NCI-H146 (cell line): ENCODE measurements around the gene ARAP2.

Experiments used
- DNase-seq: peaks from one replicate; lab custom pipeline; 2025; lab: John Stamatoyannopoulos, UW

ARAP2 gene

DNA sequence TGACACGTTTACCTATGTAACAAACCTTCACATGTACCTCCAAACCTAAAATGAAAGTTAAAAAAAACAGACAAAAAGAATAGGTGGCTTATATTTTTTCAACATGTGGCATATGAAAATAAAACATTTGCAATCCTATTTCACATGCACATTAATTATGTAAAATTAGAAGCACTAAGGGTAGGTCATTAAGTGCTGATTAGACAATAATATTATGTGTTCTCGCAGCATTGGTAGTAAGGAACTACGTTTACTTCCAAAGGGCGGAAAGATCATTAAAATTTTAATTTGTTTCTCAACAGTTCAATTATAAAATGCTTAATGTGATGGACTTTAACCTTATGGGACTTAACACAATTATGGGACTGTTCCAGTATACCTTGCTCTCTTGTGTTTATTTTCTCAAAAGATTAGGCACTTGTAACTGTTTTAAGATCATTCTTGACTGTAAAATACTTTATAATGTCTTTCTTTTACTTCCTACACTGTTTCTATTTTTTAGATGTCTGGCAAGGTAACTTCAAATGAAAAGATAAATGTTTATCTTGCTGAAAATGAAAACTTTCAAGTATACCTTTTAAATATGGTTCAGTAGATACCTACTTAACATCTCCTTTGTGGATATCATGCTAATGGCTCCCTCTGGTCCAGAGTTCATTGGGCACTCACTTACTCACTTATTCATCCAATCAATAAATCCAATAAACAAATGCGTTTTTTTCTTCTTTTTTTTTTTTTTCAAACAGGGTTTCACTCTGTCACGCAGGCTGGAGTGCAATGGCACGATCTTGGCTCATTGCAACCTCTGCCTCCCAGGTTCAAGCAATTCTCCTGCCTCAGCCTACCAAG lies 202.0 kb downstream of the ARAP2 start:
- DNase-seq = no peak

DNA sequence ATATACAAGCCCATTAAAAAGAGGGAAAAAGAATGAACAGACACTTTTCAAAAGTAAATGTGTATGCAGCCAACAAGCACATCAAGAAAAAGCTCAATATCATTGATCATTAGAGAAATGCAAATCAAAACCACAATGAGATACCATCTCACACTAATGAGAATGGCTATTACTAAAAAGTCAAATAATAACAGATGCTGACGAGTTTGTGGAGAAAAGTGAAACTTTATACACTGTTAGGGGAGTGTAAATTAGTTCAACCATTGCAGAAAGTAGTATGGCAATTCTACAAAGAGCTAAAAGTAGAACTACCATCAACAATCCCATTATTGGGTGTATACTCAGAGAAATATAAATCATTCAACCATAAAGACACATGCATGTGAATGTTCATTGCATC lies 203.0 kb downstream of the ARAP2 start:
- no peak for DNase-seq

DNA sequence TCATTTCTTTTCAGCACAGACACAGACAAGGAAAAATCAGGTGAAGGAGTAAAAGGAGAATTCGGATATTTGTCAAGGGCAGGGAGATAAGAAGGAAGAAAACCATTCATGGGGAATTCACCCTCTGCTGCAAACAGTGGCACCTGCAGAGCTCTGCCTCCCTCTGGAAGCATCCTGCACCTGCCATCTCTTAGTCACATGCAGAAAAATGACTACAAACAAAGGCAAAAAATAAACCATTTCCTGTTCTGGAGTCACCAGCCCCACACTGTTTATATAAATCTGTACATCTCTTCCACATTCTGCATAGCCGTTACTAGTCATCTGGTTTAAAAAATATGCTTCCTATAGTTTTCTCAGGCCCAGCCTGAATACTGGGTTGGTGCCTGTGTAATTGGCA lies 205.3 kb downstream of the ARAP2 start:
- peak; percentile 70 for DNase-seq

DNA sequence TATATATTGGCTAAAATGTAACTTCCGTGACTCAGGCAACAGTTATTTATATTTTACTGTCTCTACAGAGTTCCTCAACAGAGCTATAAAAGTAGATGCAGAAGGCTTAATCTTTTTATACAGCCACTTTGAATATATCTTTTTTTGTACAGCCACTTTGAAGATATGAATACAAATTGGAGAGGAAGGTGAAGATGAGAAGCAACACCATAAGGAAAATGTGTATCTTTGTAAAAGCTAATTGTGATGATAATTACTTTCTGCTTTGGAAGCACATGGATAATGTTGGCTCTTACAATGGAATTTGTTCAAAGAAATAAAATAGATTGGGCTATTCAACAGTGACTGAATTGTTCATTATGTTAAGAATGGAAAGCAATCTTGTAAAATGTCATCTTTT lies 205.8 kb downstream of the ARAP2 start:
- DNase-seq = no peak

DNA sequence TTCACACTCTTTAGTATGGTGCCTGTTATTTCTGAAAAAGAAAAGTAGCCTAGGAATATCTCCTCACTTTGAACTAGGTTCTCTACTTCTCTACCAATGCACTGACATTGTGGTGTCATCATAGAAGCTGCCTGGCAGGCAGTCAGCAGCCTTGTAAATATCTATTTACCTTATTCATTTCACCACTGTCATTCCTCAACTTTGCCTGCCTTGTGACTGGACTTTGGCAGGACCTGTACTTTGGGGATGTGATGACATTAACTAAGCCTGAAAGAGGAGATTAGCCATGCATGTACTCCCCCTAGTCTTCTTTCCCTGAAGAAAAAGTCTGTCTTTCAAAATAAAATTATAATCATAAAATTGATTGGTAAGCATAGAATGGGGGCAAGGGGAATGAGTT lies 207.2 kb downstream of the ARAP2 start:
- DNase-seq = no peak

DNA sequence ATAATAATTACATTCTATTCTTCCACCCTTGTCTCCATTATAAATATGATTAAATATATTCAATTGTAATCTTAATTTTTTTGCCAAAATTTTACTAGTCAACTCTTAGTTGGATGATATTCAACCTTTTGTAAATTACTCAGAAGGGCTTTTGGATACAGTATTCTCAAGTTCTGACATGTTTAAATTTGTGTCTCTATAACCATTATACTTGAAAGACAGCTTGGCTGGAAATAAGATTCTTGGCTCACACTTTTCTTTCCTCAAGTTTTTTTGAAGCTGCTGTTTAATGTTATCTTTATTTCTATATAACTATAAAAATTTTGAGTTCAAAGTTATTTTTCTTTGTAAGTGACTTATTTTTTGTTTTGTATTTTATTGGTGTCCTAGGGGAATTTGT lies 214.4 kb downstream of the ARAP2 start:
- DNase-seq = no peak

DNA sequence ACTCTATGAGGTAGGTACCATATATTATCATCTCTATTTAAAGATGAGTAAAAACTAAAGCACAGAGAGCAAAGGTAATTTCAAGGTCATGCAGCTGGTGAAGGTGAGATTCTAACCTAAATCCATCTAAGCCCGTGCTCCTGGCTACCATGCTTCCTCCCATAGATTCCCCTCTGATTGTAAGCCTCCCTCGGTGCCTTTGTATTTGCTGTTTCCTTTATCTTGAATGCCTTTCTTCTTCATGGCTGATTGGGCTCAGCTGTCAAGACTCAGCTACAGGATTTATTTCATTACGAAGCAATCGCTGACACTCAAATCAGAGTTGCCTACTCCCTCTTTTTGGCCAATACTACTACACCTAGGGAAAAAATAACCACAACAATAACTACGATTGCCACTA lies 217.1 kb downstream of the ARAP2 start:
- DNase-seq = peak; percentile 67

DNA sequence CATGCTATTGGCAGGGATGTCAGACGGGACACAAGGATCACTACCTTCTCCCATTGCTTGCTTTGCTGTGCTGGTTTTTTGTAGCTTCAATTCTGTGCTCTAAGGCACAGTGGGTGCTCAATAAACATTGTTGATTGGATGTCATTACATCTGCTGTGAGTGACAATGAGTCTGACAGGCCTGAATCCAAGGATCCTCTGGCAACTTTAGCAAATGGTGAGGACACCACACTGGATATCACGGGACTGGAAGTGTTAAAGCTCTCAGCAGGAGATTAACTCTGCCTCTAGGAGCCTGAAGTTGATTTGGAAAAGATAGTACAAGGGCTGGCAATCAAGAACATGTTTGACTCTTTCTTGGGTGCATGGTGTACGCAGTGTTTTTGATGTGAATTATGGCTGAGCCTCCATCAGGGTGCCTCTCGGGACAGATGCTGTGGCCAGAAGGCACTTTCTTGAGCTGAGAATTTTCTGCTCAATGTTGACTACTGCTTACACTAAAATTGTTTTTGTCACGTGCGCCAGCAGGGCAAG lies 217.9 kb downstream of the ARAP2 start:
- peak; percentile 70 for DNase-seq

DNA sequence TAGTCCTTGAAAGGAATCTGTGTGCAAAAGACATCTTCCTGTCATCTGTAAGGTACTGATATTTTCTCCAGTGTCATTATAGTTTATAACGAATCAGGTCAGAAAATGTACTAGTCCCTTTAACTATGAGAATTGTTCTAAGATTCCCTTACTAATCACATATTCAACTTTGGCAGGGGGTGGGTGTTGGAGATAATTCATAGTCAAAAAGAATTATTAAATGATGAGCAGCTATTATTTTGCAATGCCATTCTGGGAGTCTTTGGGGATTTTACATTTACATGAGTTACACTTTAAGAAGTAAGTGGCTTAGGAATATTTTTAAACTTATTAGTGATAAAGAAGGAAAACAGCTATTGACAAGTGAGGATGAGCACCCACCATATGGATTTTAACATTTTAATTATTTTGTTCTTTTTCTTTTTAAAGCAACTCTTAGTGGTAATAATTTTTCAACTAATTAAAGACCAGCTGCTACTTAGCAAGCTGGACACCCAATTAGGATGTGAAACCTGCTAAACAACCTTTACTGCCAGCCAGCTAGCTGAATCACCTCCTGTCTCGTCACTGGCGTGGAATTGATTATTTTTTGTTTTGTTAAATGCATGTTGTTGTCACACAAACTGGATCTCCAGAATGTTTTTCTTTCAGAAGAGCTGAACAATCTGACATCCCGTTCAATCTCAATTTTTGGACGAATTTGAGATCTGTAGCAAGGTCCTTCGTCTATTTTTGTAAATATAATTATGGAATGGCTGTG lies 219.2 kb downstream of the ARAP2 start:
- peak; percentile 38 for DNase-seq

DNA sequence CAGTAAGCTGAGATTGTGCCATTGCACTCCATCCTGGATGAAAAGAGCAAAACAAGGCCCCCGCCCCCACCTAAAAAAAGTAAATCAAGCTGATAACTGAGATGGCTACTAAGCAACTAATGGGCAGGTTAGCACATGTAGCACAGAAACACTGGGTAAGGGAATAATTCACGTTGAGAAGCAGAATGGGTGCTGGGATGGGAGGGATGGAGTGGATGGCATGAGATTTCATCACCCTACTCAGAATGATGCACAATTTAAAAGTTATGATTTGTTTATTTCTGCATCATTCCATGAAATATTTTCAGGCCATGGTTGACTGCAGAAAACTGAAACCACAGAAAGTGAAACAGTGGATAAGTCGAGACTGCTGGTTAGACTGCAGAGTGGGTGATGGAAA lies 224.0 kb downstream of the ARAP2 start:
- no peak for DNase-seq
